OCI-LY3 (cell line): ENCODE results near the gene NXN.
"Not testable (repeated sequence)": the region's sequence is repeated elsewhere in the genome, so short reads cannot be mapped to it uniquely, and the experiment has no call there.

Source experiments
- H2AFZ ChIP-seq: fragments of 200-600, 300-600 bp; shearing (Covaris generic); 2 replicates; pipeline ENCODE4 v1.6.0; 2014; ENCODE audit warnings: antibody characterized with exemption, low read depth, low read length
- H3K27ac ChIP-seq: fragments of 200-600, 300-600 bp; sonication (generic); 2 replicates; pipeline ENCODE4 v1.5.1; 2014; ENCODE audit warnings: mild to moderate bottlenecking, low read length, moderate library complexity, mixed read lengths
- H3K27me3 ChIP-seq: fragments of 200-600, 300-600 bp; sonication (generic); 2 replicates; pipeline ENCODE4 v1.6.1; 2014; ENCODE audit warnings: low read depth, low read length, mixed read lengths
- H3K36me3 ChIP-seq: fragments of 200-600, 300-600 bp; sonication (generic); replicated peaks from 2 replicates; pipeline ENCODE3; 2014; ENCODE audit warnings: low read depth, low read length, mixed read lengths
- H3K4me1 ChIP-seq: fragments of 300-600, 200-600 bp; sonication (generic); 2 replicates; pipeline ENCODE4 v1.6.1; 2014; ENCODE audit warnings: low read length, mixed read lengths
- H3K4me2 ChIP-seq: fragments of 200-600, 300-600 bp; sonication (generic); 2 replicates; pipeline ENCODE4 v1.6.1; 2014; ENCODE audit warnings: low read length, mixed read lengths
- H3K4me3 ChIP-seq: fragments of 300-600, 200-600 bp; sonication (generic); 2 replicates; pipeline ENCODE4 v1.5.1; 2014; ENCODE audit warnings: antibody characterized with exemption, mild to moderate bottlenecking, low read length, moderate library complexity
- H3K79me2 ChIP-seq: fragments of 300-600, 200-600 bp; shearing (Covaris generic); 2 replicates; pipeline ENCODE4 v1.6.1; 2014; ENCODE audit warnings: mild to moderate bottlenecking, low read length, mixed read lengths
- H3K9ac ChIP-seq: fragments of 300-600, 200-600 bp; shearing (Covaris generic); 2 replicates; pipeline ENCODE4 v1.6.0; 2014; ENCODE audit warnings: mild to moderate bottlenecking, low read length, moderate library complexity
- H3K9me3 ChIP-seq: fragments of 200-600, 300-600 bp; shearing (Covaris generic); 2 replicates; pipeline ENCODE4 v1.6.1; 2014; ENCODE audit warnings: low read length, mixed read lengths; ENCODE audit not compliant: insufficient read depth
- H4K20me1 ChIP-seq: fragments of 200-600, 300-600 bp; sonication (generic); 2 replicates; pipeline ENCODE4 v1.6.1; 2016; ENCODE audit warnings: low read length, mixed read lengths; ENCODE audit not compliant: insufficient read depth
- EZH2phosphoT487 ChIP-seq: fragments of 200-600 bp; shearing (Covaris generic); IDR thresholded peaks from 2 replicates; pipeline ENCODE4 v1.6.1; 2018; ENCODE audit warnings: antibody characterized with exemption, mixed run types, low read depth
- TF ChIP-seq, protein P1 (sequence below): fragments of 200-600, 300-600 bp; sonication (generic); IDR thresholded peaks from 2 replicates; pipeline ENCODE4 v1.5.1; 2014; ENCODE audit warnings: antibody characterized with exemption, low read length, low read depth

The NXN gene

GRCh38 chr17:811051-811784 is 168.4 kb downstream of the NXN start:
- Histone ChIP-seq H3K27ac (no peak overlapping the region), H3K79me2 (no peaks in the 10 kb centered on the region), H4K20me1 (no peaks in the 10 kb centered on the region), H3K4me1 (no peaks in the 10 kb centered on the region), H3K9me3 (no peaks in the 10 kb centered on the region), H3K4me3 (no peak overlapping the region), H3K27me3 (no peaks in the 10 kb centered on the region), H3K4me2 (no peak overlapping the region), H2AFZ (no peak overlapping the region), H3K36me3 (no peaks in the 10 kb centered on the region), H3K9ac (no peak overlapping the region)
- TF ChIP-seq, protein P1, sequence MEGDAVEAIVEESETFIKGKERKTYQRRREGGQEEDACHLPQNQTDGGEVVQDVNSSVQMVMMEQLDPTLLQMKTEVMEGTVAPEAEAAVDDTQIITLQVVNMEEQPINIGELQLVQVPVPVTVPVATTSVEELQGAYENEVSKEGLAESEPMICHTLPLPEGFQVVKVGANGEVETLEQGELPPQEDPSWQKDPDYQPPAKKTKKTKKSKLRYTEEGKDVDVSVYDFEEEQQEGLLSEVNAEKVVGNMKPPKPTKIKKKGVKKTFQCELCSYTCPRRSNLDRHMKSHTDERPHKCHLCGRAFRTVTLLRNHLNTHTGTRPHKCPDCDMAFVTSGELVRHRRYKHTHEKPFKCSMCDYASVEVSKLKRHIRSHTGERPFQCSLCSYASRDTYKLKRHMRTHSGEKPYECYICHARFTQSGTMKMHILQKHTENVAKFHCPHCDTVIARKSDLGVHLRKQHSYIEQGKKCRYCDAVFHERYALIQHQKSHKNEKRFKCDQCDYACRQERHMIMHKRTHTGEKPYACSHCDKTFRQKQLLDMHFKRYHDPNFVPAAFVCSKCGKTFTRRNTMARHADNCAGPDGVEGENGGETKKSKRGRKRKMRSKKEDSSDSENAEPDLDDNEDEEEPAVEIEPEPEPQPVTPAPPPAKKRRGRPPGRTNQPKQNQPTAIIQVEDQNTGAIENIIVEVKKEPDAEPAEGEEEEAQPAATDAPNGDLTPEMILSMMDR, result no peak
- TF ChIP-seq EZH2phosphoT487, result no peak

DNA sequence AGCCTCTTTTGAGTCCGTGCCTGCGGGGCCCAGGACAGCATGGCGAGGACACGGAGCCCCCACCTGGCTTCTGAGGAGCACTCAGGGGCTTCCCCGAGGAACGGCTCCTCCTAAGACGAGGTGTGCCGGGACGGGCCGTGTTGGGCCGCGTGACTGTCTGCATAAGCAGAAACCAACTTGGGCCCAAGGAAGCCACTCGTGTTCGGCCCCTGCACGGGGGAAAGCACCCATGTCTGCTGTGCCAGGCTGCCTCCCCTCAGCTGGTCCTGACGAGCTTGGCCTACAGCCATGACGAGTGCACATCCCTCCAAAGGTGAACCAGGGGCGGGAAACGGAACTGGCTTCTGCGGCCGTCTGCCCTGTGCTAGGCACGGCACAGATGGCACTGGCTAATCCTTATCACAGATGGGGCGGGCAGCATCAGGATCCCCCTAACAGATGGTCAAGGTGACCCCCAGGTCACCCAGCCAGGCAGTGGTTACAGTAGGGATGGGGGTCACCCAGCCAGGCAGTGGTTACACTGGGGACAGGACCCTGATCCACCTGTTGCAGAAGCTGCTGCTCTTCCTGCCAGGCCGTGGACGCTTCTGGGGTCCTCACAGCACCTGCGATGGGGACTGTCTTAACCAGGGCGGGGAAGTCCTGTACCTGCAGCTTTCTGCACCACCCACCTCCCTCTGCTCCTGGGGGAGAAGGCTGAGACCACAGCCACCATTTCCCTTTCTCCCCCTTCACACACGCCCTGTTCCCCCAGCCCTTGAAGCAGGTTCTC is 171.9 kb downstream of the NXN start:
- Histone ChIP-seq H3K4me2 (no peak overlapping the region), H3K4me1 (no peaks in the 10 kb centered on the region), H3K36me3 (no peaks in the 10 kb centered on the region), H3K9ac (no peak overlapping the region), H3K27ac (no peak overlapping the region), H4K20me1 (no peaks in the 10 kb centered on the region), H2AFZ (no peak overlapping the region), H3K4me3 (no peak overlapping the region), H3K9me3 (no peaks in the 10 kb centered on the region), H3K79me2 (no peaks in the 10 kb centered on the region), H3K27me3 (no peaks in the 10 kb centered on the region)
- TF ChIP-seq, protein P1, result no peak
- TF ChIP-seq EZH2phosphoT487, result no peak

DNA sequence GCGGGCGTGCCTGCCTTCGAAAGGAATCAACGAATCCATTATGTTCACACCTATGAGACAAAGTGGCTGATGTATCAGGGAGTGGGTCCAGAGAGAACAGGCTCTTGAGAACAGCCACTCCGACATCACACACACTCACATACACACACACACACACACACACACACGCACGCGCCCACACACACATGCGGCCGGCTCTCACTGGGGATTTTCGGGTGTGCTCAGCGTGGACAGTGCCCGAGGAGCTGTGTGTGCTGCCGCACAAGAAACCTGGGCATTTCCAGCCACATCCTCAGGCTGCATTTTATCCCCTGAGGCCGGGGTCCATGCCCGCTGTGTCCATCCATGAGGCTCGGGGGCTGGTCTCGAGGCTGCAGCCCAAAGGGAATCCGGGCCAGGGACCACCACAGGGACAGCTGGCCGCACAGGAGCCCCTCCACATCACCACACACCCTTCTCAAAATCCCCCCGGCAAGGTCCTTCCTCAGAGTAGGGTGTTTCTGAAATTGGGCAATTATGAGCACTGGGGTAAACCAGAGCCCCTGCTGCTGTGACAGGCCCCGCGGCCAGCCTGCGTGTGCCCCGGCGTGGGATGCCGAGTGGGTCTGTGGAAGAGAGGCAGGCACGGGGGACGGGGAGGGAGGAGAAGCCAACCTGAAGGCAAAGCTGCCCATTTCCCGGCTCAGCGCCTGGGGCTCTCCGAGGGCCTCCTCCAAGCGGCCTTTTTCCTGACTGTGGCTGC is 172.6 kb downstream of the NXN start:
- H4K20me1 ChIP-seq, result no peaks in the 10 kb centered on the region
- no peak overlapping the region for H3K27ac ChIP-seq
- H3K4me3 ChIP-seq, result no peak overlapping the region
- no peaks in the 10 kb centered on the region for H3K4me1 ChIP-seq
- TF ChIP-seq EZH2phosphoT487, result no peak
- TF ChIP-seq, protein P1, result no peak
- H2AFZ ChIP-seq, result no peak overlapping the region
- no peaks in the 10 kb centered on the region for H3K36me3 ChIP-seq
- no peaks in the 10 kb centered on the region for H3K27me3 ChIP-seq
- no peak overlapping the region for H3K4me2 ChIP-seq
- H3K9ac ChIP-seq, result no peak overlapping the region
- H3K79me2 ChIP-seq, result no peaks in the 10 kb centered on the region
- H3K9me3 ChIP-seq, result no peaks in the 10 kb centered on the region

DNA sequence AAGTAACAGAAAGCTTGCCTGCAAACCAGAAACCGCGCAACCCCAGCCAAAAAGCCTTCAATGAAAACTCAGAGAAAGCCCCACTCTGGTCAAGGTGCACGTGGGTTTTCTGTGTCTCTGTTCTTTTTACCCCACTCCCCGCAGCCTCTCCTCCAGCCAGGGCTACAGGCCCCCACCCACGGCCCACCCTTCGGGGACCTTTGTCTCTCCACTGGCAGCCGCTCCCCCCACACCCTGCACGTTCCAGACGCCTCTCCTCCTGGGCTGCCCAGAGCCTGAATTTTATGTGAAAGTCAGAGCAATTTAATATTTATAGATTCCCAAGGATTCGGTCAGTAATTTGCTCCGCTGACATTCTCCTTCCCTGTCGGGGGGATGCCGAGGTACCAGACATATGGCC is 173.2 kb downstream of the NXN start:
- Histone ChIP-seq H3K9me3 (no peaks in the 10 kb centered on the region), H3K4me2 (no peak overlapping the region), H3K27ac (no peak overlapping the region), H3K4me1 (no peaks in the 10 kb centered on the region), H3K27me3 (no peaks in the 10 kb centered on the region), H3K4me3 (no peak overlapping the region), H3K79me2 (no peaks in the 10 kb centered on the region), H2AFZ (no peak overlapping the region), H3K36me3 (no peaks in the 10 kb centered on the region), H3K9ac (no peak overlapping the region), H4K20me1 (no peaks in the 10 kb centered on the region)
- TF ChIP-seq, protein P1, result no peak
- TF ChIP-seq EZH2phosphoT487, result no peak

- H3K79me2 ChIP-seq, H3K27ac ChIP-seq, H2AFZ ChIP-seq, H3K4me1 ChIP-seq, H3K36me3 ChIP-seq, H3K4me2 ChIP-seq, H3K9me3 ChIP-seq, H4K20me1 ChIP-seq, H3K4me3 ChIP-seq, H3K9ac ChIP-seq, H3K27me3 ChIP-seq: not testable (repeated sequence)
Observed at GRCh38 chr17:805886-806285, 173.7 kb downstream of the NXN start.
